NCI-H460 (cell line): ENCODE measurements around the gene EPHB2. TPM values are rescaled to one million over a fixed set of nuclear protein-coding genes. Genes with fewer than 3 reads are reported as not detected.

Source experiments
- DNase-seq: peaks from one replicate; pipeline ENCODE4 v3.0.0-alpha.2; 2016; ENCODE audit warnings: low read depth; ENCODE audit errors: extremely low read depth
- total RNA-seq: library from RNA; depleted of rRNA; stranded (reverse); fragments of >200 nt; shearing (Covaris generic); gene quantifications from 2 replicates; pipeline ENCODE4 v1.2.3, GENCODE V29; 2014

The EPHB2 gene
- total RNA-seq, 1 experiment from 2014 or later = 0.20 TPM

GRCh38 chr1:22717037-22717760 is 6.6 kb downstream of the EPHB2 start:
- no peak for DNase-seq

GRCh38 chr1:22721122-22721873 is 10.7 kb downstream of the EPHB2 start:
- no peak for DNase-seq

- no peak for DNase-seq
Observed at GRCh38 chr1:22722901-22723550, 12.4 kb downstream of the EPHB2 start.

GRCh38 chr1:22727873-22728272 is 17.2 kb downstream of the EPHB2 start:
- no peak for DNase-seq

DNA sequence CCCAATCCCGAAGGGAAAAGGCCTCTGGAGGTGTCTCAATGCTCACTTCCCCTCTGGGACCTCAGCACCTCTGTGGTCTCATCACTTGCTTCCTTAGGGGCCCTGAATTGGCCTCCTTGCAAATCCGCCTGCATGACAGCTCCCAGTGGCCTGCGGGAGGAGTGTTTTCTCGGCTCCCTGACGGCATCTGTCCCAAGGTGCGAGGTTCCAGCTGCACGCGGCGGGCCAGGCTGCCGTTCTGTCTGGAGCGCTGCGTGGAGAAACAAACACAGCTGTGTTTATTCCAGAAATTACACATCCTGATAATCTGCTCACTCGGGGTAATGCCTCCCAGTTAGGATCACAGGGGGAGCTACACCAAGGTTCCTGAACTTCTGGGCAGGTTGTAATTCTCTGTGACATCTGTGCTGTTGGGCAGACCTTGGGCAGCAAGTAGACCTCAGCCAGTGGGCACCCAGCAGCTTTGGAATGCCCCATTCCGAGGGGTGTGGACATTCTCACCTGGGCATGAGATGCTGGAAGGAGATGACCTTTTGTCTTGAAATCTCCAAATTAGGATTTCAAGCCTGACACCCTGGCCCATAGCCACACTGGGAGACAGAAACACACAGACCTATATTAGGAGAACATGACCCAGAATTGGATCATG is 18.2 kb downstream of the EPHB2 start:
- DNase-seq = no peak

GRCh38 chr1:22729400-22729773 is 18.7 kb downstream of the EPHB2 start:
- no peak for DNase-seq

- no peak for DNase-seq
Observed at GRCh38 chr1:22729912-22730311, 19.3 kb downstream of the EPHB2 start.

DNA sequence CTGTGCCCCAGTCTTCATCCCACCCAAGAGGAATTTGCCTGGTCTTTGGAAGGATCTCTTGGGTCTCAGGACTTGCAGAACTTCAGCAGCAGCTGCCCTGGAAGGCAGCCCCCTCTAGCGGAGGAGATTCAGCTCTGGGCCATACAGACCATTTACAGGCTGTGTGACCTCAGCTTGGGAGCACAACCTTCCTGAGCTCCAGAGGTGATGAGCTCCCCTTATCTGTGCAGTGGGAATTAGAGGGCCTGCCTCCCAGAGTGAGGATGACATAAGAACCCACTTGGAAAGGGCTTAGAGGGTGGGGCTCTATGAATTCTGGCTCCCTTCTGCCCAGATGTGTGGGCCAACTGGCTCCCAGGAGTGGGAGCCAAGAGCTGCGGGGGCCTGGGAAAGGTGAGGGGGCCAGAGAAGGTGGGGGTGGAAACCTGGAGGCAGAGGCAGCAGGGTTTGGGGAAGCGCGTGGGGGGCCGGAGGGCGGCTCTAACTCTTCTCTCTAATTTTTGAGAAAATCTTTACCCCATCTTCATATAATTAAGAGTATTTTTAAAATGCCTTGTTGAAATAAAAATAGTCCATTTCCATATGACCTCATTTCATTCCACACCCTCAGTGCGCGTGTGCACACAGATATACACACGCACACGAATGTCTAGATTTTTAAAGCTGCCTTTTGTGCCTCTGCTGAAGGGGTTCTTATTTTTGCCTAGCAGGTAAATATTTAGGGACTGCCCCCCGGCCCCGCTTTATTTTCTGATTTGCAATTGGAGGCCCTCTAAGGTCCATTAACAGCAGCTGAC is 21.5 kb downstream of the EPHB2 start:
- no peak for DNase-seq

DNA sequence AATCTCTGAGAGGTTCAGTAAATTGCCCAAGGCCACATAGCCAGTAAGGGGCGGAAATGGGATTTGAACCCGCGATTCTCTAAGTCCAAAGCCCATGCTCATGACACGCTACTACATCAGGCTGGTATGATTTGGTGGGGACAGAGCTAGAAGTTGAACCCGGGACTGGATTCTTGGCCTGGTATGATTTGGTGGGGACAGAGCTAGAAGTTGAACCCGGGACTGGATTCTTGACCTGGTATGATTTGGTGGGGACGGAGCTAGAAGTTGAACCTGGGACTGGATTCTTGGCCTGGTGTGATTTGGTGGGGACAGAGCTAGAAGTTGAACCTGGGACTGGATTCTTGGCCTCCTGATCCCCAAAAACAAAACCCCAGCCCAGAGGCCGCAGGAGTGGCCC is 23.0 kb downstream of the EPHB2 start:
- no peak for DNase-seq

DNA sequence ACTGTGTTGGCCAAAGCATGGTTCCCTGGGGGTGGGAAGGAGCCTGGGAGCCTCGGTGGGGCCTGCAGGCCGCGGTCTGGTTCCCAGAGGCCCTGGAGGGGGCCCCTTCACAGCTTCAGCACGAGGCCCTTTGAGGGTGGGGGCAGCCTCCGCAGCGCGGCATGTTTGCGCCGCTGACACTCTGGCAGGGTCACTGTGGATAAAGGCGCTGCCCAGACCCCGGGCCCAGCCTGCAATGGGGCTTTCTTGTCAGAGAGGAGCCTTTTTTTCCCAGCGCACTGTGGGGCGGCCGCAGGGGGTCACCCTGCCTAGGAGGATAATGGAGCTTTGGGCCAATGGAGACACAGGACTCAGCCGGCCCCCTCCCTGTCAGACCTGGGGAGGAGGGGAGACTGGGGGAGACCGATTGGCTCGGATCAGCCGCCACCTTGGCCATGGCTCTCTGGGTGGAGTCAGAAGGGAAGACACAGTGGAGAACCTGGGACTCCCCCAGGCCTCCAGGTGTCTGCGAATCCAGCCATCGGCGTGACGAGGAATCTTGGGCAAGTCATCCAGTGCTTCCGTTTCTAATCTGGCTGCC is 26.0 kb downstream of the EPHB2 start:
- DNase-seq = no peak

- DNase-seq = no peak
Observed at GRCh38 chr1:22737374-22738068, 26.9 kb downstream of the EPHB2 start.

- no peak for DNase-seq
Observed at GRCh38 chr1:22738069-22738435, 27.4 kb downstream of the EPHB2 start.

DNA sequence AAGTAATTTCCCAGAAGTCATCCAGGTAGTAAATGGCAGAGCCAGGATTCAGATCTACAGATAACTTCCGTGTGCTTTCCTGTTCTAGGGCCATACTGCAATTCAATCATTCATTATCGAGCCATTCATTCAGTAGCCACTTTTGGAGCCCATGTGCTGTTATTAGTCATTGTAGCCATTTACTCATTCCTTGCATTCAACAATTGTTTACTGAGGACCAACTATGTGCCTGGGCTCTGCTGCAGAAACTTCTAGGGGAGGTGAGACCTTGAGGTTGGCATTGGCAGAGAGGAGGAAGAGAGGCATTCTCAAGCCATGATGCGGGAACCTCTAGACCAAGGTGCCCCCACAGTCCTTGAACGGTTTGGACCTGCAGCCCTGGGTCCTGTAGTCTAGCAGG is 27.9 kb downstream of the EPHB2 start:
- DNase-seq = no peak

GRCh38 chr1:22739648-22740385 is 29.2 kb downstream of the EPHB2 start:
- peak; percentile 35 for DNase-seq

DNA sequence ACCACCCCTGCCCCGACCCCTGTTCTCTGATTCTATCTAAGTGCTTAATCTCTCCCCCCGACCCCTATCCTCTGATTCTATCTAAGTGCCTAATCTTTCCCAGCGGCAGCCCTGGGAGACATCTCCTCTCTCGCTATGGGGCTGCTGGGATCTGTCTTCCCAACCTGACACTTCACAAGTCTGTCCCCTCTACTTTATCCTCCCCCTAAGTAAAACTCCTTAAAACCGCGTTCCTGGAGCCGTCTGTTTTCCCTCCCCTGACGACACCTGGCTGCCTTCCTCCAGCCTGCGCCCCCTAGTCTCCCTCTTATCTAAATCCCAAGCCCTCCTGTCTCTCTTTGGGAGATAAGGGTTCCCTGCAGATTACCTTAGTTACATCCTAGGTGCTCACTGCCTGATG is 30.5 kb downstream of the EPHB2 start:
- no peak for DNase-seq

GRCh38 chr1:22745669-22746585 is 35.3 kb downstream of the EPHB2 start:
- no peak for DNase-seq

DNA sequence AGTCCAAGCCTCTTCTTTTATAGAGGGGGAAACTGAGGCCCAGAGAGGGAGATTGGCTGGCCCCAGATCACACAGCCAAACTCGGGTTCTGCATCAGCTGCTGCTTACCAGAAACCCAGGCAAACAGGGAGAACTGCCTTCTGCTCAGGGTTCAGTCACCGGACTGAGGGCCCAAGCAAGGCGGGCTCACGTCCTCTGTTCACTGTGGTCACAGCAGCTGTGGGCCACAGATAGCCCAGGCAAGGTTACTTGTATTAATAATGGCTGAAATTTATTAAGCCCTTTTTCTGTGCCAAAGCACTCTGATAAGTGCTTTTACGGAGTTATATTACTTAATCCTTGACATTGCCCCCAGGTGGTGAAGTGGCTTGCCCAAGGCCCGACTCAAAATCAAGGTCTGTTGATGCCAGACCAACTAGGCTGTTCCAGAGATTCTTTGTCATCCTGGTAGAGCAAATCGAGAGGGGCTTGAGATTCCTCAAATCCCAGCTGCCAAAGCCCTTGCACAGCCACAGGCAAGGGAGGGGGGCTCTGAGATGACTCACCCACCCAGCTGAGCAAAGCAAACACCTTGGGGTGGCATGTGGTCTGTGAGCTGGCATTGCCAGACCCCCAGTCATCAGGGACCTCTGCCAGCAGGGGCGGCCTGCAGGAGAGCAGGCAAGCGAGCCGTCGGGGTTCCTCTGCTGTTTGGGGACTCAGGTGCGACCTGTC is 36.5 kb downstream of the EPHB2 start:
- DNase-seq = no peak
